Keratinocyte (primary cell): ENCODE results near the gene CLEC17A. TPM values are rescaled to one million over a fixed set of nuclear protein-coding genes. Genes with fewer than 3 reads are reported as not detected.

ENCODE experiments used
- DNase-seq: peaks from one replicate; pipeline ENCODE4 v3.0.0-alpha.2; 2011; ENCODE audit warnings: low read depth, missing footprints, low spot score
- FAIRE-seq: peaks from 2 replicates; lab custom pipeline; 2011; peaks lifted over from hg19 to GRCh38; lab: Jason Lieb, UNC
- H2AFZ ChIP-seq: 2 replicates; pipeline ENCODE4 v1.6.0; 2012; ENCODE audit warnings: low read length, control low read depth, inconsistent platforms; ENCODE audit not compliant: control insufficient read depth
- H3K27ac ChIP-seq: 2 replicates; pipeline ENCODE4 v1.5.1; 2011; ENCODE audit warnings: low read length; ENCODE audit not compliant: control insufficient read depth, insufficient read depth
- H3K27me3 ChIP-seq: 3 replicates; pipeline ENCODE4 v1.6.0; 2011; ENCODE audit warnings: low read length; ENCODE audit not compliant: control insufficient read depth, insufficient read depth; ENCODE audit errors: extremely low read depth
- H3K36me3 ChIP-seq, 2 experiments: 2 replicates in 1 of 2; 3 replicates in 1 of 2; pipeline ENCODE4 v1.5.1; 2011; ENCODE audit warnings: low read length in 2 of 2, mild to moderate bottlenecking in 1 of 2; ENCODE audit not compliant: control insufficient read depth in 2 of 2, insufficient read depth in 2 of 2; ENCODE audit errors: extremely low read depth in 1 of 2
- H3K4me1 ChIP-seq: 3 replicates; pipeline ENCODE4 v1.5.1; 2011; ENCODE audit warnings: low read length; ENCODE audit not compliant: control insufficient read depth, insufficient read depth; ENCODE audit errors: extremely low read depth
- H3K4me2 ChIP-seq: 3 replicates; pipeline ENCODE4 v1.6.0; 2011; ENCODE audit warnings: low read depth, low read length; ENCODE audit not compliant: control insufficient read depth, insufficient read depth; ENCODE audit errors: extremely low read depth
- H3K4me3 ChIP-seq, 3 experiments: fragments of 200-600 bp in 1 of 3; sonication (generic) in 1 of 3; 2 replicates in 2 of 3; 3 replicates in 1 of 3; pipeline ENCODE4 v1.5.1; 2011 to 2016; ENCODE audit warnings: low read length in 3 of 3, mild to moderate bottlenecking in 3 of 3, control low read depth in 2 of 3, inconsistent platforms in 1 of 3, low read depth in 1 of 3, mixed read lengths in 1 of 3, mixed run types in 1 of 3, moderate library complexity in 1 of 3; ENCODE audit not compliant: control insufficient read depth in 2 of 3, insufficient read depth in 2 of 3; ENCODE audit errors: extremely low read depth in 1 of 3
- H3K79me2 ChIP-seq: 2 replicates; pipeline ENCODE4 v1.6.0; 2012; ENCODE audit warnings: low read length; ENCODE audit not compliant: control insufficient read depth, insufficient read depth
- H3K9ac ChIP-seq: 3 replicates; pipeline ENCODE4 v1.6.0; 2011; ENCODE audit warnings: low read length; ENCODE audit not compliant: control insufficient read depth, insufficient read depth; ENCODE audit errors: extremely low read depth
- H3K9me1 ChIP-seq: 3 replicates; pipeline ENCODE4 v1.6.0; 2011; ENCODE audit warnings: low read length; ENCODE audit not compliant: control insufficient read depth, insufficient read depth; ENCODE audit errors: extremely low read depth
- H3K9me3 ChIP-seq: 2 replicates; pipeline ENCODE4 v1.5.1; 2012; ENCODE audit warnings: low read depth, low read length; ENCODE audit not compliant: control insufficient read depth
- H4K20me1 ChIP-seq: 3 replicates; pipeline ENCODE4 v1.6.0; 2011; ENCODE audit warnings: low read length; ENCODE audit not compliant: control insufficient read depth, insufficient read depth; ENCODE audit errors: extremely low read depth
- EZH2 ChIP-seq: IDR thresholded peaks from one replicate; pipeline ENCODE4 v1.6.1; 2012; ENCODE audit warnings: inconsistent platforms, mild to moderate bottlenecking, low read length, moderate library complexity
- dilution Hi-C: fragments of 300-500 bp; cut with MboI; formaldehyde crosslinking; loops from one replicate; pipeline ENCODE4 v1.7.0; 2020; ENCODE audit warnings: low sequenced_read_pairs; ENCODE audit not compliant: extremely low pct_ligation_motif_present
- polyA plus RNA-seq, 5 experiments: library from polyadenylated mRNA; depleted of rRNA in 3 of 5; stranded (reverse) in 3 of 5; stranded (forward) in 1 of 5; unstranded in 1 of 5; fragments of >200 nt; gene quantifications; 1 replicate in 1 of 5; 2 replicates in 3 of 5; 3 replicates in 1 of 5; pipeline versions ENCODE4 v1.2.1 to v1.2.3, GENCODE V29; 2011 to 2012; ENCODE audit warnings: missing spikeins in 2 of 5, low read depth in 1 of 5, low replicate concordance in 1 of 5
- TF ChIP-seq, protein P1 (sequence below), 3 experiments: IDR thresholded peaks in 1 of 3; conservative IDR thresholded peaks in 1 of 3; optimal IDR thresholded peaks in 1 of 3; 2 replicates in 2 of 3; 3 replicates in 1 of 3; pipeline versions ENCODE3 to v1.5.1; 2011; ENCODE audit warnings: low read length in 3 of 3, mild to moderate bottlenecking in 3 of 3, moderate library complexity in 2 of 3, control low read depth in 1 of 3, inconsistent platforms in 1 of 3; ENCODE audit not compliant: insufficient read depth in 2 of 3; ENCODE audit errors: extremely low read depth in 1 of 3

Gene CLEC17A
- polyA plus RNA-seq, 1 donor (not counting 4 experiments of a cell fraction or from before 2014, with no cell fraction given) = not detected

DNA sequence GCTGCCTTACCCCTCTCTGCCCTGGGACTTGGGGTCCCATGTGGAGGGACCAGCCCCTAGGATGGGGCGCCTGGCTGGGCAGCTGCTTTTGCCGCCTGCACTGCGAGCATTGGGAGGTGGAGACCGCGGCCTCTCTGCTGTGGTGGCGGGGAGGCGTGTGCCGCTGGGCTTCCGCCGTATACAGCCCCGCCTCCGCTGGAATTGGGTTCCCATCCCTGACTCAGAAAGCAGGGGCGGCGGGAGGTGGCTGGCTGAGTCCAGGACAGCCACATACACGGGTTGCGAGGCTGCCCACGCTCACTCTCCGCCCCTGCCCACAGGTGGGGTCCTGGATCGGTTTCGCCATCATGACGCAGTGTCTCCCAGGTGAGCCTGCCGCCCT, 17.6 kb upstream of the CLEC17A start:
- no peak for FAIRE-seq
- DNase-seq = no peak
- peaks cover 7 to 16% of the 10 kb centered on the region in 2 experiments for H3K36me3 ChIP-seq
- dilution Hi-C loops = no loop called here
- no peak overlapping the region for H3K4me3 ChIP-seq
- H3K4me2 ChIP-seq = no peak overlapping the region
- H3K9me1 ChIP-seq = no peaks in the 10 kb centered on the region
- H2AFZ ChIP-seq = no peak overlapping the region
- no peak overlapping the region for H3K27ac ChIP-seq
- peaks cover 34% of the 10 kb centered on the region for H3K79me2 ChIP-seq
- no peaks in the 10 kb centered on the region for H3K9me3 ChIP-seq
- H3K27me3 ChIP-seq = no peaks in the 10 kb centered on the region
- no peak for TF ChIP-seq EZH2
- TF ChIP-seq, protein P1, sequence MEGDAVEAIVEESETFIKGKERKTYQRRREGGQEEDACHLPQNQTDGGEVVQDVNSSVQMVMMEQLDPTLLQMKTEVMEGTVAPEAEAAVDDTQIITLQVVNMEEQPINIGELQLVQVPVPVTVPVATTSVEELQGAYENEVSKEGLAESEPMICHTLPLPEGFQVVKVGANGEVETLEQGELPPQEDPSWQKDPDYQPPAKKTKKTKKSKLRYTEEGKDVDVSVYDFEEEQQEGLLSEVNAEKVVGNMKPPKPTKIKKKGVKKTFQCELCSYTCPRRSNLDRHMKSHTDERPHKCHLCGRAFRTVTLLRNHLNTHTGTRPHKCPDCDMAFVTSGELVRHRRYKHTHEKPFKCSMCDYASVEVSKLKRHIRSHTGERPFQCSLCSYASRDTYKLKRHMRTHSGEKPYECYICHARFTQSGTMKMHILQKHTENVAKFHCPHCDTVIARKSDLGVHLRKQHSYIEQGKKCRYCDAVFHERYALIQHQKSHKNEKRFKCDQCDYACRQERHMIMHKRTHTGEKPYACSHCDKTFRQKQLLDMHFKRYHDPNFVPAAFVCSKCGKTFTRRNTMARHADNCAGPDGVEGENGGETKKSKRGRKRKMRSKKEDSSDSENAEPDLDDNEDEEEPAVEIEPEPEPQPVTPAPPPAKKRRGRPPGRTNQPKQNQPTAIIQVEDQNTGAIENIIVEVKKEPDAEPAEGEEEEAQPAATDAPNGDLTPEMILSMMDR (optimal IDR thresholded peaks at IDR 0.05 in 1 of 3, IDR thresholded peaks at IDR 0.05 in 1 of 3, conservative IDR thresholded peaks at IDR 0.05 in 1 of 3; ENCODE audit: extremely low read depth in 1 of 3, insufficient read depth in 2 of 3, low read length in 3 of 3) = no peak
- peaks cover 27% of the 10 kb centered on the region for H3K4me1 ChIP-seq
- H4K20me1 ChIP-seq = no peaks in the 10 kb centered on the region
- no peak overlapping the region for H3K9ac ChIP-seq

- dilution Hi-C loops = no loop called here
- H3K4me1 ChIP-seq = peaks cover 28% of the 10 kb centered on the region
- H3K36me3 ChIP-seq = peaks cover 7 to 16% of the 10 kb centered on the region in 2 experiments
- no peaks in the 10 kb centered on the region for H3K9me3 ChIP-seq
- no peak overlapping the region for H2AFZ ChIP-seq
- no peak overlapping the region for H3K4me2 ChIP-seq
- no peaks in the 10 kb centered on the region for H4K20me1 ChIP-seq
- no peak overlapping the region for H3K4me3 ChIP-seq
- TF ChIP-seq, protein P1 (optimal IDR thresholded peaks at IDR 0.05 in 1 of 3, IDR thresholded peaks at IDR 0.05 in 1 of 3, conservative IDR thresholded peaks at IDR 0.05 in 1 of 3; ENCODE audit: extremely low read depth in 1 of 3, insufficient read depth in 2 of 3, low read length in 3 of 3) = no peak
- no peak for TF ChIP-seq EZH2
- H3K27ac ChIP-seq = no peak overlapping the region
- FAIRE-seq (no peak), DNase-seq (no peak)
- H3K79me2 ChIP-seq = peaks cover 34% of the 10 kb centered on the region
- H3K9ac ChIP-seq = no peak overlapping the region
- no peaks in the 10 kb centered on the region for H3K9me1 ChIP-seq
- no peaks in the 10 kb centered on the region for H3K27me3 ChIP-seq
Observed at GRCh38 chr19:14565765-14566711, 16.8 kb upstream of the CLEC17A start.
